Activated CD4-positive, alpha-beta T cell treated with anti-CD3 and anti-CD28 coated beads, Interleukin-2, Interleukin-4, amounts not matched to agents 100 ng/mL and 50 ng/mL, durations not matched to agents 16 hours and 8 hours (primary cell): ENCODE results near the gene ITGB1BP1.

ENCODE experiments used
- DNase-seq: peaks from one replicate; pipeline ENCODE4 v3.0.0-alpha.2; 2020; ENCODE audit warnings: low spot score

ITGB1BP1 gene

DNA sequence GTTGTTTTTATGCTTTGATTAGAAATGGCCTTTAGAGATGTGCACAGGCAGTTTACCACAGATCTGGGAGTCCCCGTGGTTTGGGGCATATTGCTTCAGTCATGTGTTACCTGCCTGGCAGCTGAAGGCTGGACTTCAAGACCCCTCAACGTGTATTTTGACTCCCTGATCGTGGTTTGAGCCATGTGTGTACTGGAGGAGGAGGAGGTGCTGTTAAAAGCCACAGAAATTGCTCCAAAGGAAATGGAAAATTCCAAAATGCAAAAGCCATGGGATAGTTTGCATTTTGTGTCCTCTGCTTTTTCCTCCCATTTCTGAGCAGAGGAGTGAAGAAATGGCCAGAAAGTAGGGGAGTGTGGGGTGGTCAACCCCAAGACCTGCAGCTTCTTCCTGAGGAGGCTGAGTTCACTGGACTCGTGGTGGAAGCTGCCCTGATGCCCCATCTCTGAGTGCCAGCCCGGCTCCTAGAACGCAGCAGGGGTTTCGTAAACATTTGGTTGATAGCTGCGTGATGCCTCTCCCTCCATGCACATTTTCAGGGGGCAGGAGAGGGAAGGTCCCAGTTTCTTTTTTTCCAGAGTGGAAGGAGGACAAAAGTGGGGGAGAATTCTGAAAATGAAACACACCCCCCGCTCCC lies 45.7 kb downstream of the ITGB1BP1 start:
- no peak for DNase-seq

DNA sequence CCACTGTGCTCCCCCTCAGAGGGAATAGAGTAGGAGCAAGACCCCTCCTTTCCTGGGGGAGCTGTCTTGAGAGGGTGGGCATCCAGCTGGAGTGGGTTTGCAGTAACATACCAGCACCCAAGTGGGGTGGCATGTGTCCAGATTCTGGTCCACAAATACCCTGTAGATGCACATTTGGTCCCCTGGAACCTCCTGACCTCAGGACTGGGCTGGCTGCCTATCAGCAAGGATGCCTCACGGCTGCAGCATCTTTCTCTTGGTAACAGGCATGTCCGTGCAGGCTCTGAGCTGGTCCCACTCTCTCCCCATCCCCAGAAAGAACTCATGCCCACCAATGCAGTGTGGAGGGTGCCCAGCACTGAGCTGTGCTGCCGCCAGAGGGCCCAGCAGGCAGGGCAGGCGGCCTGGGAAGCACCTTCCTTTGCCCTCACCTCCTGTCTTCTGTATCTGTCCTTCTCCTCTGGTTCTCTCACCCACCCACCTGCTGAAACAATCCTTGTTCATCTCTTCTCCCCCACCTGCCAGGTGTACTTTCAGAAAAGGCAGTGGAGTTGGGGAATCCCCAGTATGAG lies 47.4 kb downstream of the ITGB1BP1 start:
- no peak for DNase-seq

DNA sequence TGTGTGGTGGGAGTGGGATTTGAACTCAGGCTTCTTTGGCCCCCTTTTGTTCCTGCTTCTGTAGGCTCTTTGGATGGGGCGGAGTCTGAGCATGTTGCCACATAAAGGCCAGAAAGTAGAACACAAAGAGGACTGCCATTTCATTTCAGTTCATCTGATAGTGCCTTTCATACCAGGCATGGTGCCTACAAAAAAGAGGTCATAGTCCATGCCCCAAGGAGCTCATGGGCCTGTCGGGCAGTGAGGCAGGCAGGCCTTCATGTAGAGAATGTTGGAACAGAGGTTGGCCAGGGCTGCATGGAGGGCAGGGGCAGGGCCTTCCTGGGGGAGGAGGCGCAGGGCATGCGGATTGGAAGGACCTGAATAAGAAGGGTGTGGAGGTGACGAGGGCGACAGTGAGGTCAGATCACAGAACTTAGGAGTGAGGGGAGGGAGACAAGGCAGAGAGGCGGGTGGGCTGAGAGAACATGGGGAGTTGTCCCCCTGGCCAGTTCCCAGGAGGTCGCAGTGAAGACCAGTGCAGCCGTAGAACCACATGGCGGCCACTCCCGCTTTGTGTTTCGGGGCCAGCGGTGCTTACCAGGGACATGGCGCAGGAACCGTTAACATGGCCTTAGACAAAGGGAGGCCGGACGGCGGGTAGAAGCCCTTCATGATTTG lies 49.1 kb downstream of the ITGB1BP1 start:
- DNase-seq = no peak

DNA sequence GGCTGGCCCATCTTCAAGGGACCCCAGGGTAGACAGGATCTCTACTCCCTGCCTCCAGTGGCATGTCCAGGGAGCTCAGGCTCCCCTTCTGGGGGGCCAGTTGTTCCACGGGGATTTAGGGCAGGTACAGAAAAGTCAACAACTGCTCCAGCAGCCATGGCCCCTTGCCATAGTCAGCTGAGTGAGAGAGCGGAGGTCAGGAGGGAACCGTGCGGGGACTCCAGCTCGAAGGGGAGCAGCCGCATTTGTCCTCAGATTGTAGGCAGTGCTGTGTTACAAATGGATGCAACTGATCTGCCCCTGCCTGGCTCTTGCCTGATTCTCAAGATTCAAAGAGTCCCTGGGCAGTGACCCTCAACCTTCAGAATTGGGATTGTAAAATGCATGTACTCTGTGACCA lies 49.9 kb downstream of the ITGB1BP1 start:
- DNase-seq = no peak

DNA sequence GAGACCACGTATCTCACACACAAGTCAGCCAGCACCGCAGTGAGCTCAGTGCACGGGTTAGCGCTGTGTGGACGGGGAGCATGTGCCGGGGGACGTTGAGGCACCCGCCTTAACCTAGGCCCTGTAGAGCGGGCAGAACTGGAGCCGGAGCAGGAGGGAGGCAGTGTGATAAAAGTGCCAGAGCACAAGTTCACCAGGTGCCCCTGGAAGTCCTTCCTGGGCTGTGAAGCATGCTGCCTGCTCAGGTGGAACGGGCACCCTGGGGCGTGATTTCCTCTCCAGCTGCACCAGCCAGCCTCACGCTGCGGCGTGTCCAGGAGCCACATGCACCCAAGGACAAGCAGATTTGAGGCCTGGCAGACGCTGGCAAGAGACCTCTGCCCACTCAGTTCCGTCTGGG lies 50.3 kb downstream of the ITGB1BP1 start:
- DNase-seq = no peak

DNA sequence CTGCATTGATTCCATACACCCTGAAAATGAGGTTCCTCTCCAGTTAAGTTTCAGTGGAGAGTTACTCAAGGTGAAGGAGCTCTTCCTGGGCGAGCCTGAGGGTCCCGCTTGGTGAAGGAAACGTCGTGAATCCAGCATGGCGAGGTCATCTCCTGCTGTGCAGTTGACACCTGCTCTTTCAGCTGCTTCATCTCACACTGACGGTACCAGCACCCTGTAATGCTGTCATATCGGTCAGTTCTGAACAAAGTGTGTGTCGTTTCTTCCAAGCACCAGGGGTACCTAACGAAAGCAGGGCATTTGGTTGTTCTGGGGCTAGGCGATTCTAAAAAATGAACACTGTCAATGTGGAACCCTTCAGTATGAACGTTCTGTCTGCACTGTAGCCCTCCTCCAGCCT lies 52.6 kb downstream of the ITGB1BP1 start:
- no peak for DNase-seq

DNA sequence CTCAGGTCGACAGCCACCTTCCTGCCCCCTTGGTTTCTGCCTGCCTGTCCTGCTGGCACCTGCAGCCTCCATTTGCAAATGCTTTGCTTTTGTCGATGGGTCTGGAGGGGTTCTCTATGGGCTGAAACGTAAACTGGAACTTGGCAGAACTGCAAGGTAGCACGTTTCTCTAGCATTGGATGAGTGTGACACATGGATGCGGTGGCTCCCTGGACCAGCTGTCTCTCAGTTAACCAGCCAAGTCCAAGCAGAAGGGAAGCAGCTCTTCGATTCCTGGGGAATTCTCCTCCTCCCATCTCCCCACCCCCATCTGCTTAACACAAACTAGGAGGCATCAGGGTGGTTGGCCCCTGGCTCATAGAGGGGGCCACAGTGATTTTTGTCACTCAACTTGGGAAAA lies 57.3 kb downstream of the ITGB1BP1 start:
- DNase-seq = no peak

DNA sequence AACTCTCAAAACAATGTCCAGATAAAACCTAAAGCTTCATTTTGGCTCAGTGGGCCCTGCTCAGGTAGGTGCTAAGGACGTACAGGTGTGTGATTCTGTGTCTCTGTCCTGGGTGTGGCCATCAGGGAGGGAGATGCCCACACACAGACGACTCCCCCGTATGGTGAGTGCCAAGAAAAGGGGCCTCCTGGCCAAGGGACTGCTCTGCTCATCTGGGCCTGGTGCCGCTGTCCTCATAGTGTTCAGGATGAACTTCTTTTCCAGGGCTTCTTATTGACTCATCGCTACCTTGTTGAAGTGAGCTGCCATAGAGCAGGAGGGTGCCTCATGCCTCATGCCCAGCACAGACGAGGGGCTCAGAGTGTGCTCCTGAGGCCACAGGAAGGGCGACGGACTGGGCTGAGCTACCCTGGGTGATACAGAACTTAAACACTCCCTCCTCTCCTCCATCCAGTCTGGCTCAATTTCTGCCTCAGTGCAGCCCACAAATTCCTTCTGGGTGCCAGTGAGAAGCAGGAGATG lies 57.8 kb downstream of the ITGB1BP1 start:
- no peak for DNase-seq

DNA sequence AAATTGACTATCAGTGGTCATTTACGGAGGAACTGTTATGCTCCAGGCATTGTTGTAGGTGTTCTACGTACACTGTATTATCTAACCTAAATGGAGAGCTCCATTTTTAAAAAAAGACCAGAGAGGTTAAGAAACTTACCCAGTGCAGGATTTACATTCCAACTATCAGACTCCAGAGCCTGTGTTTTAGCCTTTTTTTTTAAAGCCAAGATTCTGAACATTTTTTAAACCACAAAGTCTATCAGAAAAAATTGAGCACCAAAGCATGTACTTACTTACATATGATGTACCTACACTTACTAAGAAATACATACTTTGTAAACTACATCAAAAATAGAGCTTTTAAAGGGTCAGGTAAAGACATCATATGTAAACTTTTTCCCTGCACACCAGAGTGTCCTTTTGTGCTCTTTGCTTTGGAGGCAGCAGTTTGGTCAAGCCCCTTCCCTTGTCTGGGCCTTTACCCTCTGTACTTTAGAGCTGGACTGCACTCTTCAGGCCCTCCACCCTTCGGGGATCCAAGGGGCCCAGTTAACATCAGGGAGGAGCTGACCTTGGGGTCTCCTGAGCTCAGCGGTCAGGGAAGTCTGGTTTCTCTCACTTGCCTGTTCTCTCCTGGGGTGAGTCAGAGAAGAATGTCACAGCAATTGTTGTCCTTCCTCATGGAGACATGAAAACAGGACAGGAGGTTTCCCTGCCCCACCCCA lies 58.4 kb downstream of the ITGB1BP1 start:
- no peak for DNase-seq

DNA sequence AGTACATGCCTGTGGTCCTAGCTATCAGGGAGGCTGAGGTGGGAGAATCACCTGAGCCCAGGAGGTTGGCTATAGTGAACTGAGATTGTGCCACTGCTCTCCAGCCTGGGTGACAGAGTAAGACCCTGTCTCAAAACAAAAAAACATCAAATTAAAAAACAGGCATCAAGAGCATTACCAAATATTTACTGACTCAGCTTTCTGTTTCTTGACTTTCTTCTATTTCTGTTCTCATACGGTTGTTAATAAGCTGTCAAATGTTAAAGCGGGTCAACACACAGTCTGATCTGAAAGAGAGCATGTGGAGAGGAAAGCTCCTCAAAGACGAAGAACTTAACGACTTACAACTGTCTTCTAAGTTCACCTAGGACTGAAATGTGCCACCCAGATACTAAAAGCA lies 59.0 kb downstream of the ITGB1BP1 start:
- no peak for DNase-seq

DNA sequence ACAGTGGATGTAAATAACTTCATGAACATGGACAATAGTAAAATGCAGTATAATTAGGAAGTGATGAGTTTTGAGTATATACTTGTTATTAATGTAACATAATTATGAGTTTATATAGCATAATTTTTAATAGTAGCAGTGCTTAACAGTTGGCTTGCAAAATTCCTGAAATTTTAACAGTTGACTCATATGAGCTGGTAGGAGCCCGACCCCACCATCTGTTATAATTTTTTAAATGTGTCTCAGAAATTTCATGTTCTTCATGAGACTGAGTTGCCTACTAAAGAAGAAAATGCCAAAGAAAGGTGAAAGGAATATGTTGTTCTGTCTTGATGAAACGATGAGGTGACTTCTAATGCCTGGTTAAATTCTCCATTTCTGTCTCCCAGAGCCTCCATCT lies 62.6 kb downstream of the ITGB1BP1 start:
- no peak for DNase-seq

DNA sequence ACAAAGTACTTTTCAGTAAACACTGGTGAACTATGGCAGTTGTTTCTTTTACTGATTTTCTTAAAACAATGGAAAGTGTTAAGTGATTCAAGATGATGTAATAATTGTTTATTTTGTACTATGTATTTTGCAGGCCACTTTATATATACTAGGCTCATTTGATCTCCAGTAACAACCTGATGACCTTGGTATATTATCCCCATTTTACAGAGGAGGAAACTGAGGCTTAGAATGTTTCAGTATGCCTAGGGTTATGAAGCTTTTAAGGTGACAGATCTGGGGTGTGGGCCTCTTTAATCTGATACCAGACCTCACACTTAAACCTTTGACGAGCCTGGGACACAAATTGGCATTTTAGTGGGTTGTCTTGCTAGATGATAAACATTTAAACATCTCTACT lies 63.2 kb downstream of the ITGB1BP1 start:
- DNase-seq = no peak

DNA sequence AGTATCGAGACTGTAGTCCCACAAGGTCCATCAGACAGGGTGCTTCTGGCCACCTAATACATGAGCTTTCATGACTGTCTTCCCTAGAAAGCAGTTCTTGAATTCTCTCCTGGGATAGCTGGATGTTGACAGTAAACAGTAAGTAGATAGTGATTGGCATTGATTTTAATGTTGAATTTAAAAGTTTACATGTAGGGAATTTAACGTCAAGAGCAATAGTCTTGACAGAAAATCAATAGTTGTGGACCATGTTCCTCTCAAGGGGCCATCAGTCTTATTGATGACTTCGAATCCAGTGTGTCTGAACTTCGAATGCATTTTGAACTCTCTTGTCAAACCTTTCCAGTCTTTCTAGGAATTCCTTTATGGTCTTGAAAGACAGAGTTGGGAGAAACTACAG lies 63.9 kb downstream of the ITGB1BP1 start:
- DNase-seq = no peak

DNA sequence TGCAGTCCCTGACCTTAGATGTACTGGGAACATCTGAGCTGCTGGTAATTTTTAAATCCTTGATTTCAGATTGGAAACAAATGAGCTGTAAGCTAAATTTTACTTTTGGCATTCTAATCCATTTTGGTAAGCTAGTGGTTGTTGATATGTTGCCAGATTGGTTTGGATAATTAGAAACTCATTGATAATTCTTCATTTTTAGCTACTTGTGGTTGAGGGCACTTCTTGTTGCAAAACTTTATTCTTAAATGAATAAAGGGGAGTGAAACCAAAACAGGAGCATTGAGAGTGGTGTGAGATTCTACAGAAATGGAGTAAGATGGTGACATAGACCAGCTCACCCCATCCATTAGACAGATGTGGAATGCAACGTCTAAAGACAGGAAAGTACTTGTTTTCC lies 64.5 kb downstream of the ITGB1BP1 start:
- DNase-seq = no peak

DNA sequence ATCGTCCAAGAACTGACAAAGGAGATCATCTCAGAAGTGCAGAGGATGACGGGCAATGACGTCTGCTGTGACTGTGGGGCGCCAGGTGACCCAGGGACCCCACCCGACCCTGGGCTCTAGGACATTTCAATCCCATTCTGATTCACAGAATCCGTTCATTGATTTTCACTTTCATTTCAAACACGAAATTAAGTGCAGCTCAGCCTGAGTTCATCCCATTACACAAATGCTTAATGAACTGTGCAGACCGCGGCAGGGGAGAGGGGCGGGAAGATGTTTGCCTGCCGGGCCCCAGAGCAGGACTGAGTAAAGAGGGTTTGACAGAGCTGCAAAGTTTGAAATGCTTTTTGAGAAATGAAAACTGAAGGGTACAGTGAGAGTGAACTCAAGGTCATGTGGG lies 67.1 kb downstream of the ITGB1BP1 start:
- DNase-seq = no peak

DNA sequence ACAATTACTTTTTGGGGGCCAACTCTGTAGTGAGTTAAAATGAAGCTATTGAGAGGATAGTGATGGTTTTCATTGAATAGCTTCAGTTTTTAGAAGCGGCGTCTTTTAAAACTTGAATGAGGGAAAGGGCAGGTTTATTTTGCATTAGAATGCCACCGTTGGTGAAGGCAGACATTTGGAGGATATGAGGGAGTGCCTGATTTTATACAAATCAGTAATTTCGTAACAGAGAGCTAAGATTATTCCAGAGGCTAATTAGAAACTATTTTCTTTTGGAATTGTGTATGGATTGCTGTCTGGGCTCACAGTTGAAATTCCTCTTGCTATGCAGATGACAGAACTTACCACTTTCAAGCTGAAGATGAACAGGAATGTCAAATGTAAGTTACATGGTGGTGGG lies 67.6 kb downstream of the ITGB1BP1 start:
- no peak for DNase-seq

DNA sequence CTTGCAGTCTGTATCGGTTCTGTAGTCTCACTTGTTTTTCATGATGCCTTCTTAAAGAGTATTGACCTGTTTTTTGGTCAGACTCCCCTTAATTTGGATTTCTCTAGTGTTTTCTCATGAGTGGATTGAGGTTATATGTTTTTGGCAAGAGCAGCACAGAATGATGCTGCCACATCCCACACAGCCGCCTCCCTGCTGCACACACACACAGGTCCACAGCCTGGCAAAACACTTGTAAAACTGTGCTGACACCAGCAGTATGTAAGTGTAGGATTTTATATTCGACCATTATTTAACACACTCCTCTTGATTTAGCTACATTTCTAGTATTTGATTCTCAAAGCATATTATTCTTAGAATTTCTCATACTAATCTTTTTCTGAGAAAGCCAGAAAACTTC lies 68.1 kb downstream of the ITGB1BP1 start:
- DNase-seq = no peak

DNA sequence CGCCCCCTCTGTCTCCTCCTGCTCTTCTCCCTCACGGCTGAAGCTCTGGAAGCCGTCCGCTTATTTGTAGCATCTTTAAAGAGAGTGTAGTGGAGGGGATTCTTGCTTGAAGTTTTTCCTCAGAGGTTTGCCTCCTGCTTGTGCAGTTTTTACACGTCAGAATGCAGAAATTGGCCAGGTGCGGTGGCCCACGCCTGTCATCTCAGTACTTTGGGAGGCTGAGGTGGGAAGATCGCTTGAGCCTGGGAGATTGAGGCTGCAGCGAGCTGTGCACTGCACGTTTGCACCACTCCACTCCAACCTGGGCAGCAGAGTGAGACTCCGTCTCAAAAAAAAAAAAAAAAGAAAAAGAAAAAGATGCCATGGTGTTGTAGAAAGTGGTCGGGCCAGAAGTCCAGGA lies 69.0 kb downstream of the ITGB1BP1 start:
- no peak for DNase-seq
